HG03442 (cell line): Measurements from ENCODE around the gene DSP.

ENCODE experiments used
- ATAC-seq: cut with Tn5 transposase; IDR thresholded peaks from one replicate; pipeline ENCODE4 v1.9.1; 2021; ENCODE audit warnings: mild to moderate bottlenecking, moderate library complexity; ENCODE audit not compliant: unreplicated experiment

DSP gene

GRCh38 chr6:7541175-7542064, at the start of gene DSP:
TSS of gene DSP (plus strand) at chr6:7541671. CDS start at chr6:7541916, 245 bp downstream.
- ATAC-seq, result no peak

- ATAC-seq, result no peak
These were observed 47.6 kb upstream of the DSP start for GRCh38 chr6:7493866-7494265.

GRCh38 chr6:7494638-7495037, 46.8 kb upstream of the DSP start:
- no peak for ATAC-seq

GRCh38 chr6:7496266-7496875, 45.1 kb upstream of the DSP start:
- no peak for ATAC-seq

- no peak for ATAC-seq
These were observed 40.7 kb upstream of the DSP start for GRCh38 chr6:7500752-7501282.

GRCh38 chr6:7502743-7503142, 38.7 kb upstream of the DSP start:
- no peak for ATAC-seq

- no peak for ATAC-seq
These were observed 37.4 kb upstream of the DSP start for GRCh38 chr6:7504041-7504440.

GRCh38 chr6:7505189-7505699, 36.2 kb upstream of the DSP start:
- ATAC-seq, result no peak

- no peak for ATAC-seq
These were observed 33.9 kb upstream of the DSP start for GRCh38 chr6:7507600-7507999.

- no peak for ATAC-seq
These were observed 29.2 kb upstream of the DSP start for GRCh38 chr6:7512320-7512719.

- no peak for ATAC-seq
These were observed 27.9 kb upstream of the DSP start for GRCh38 chr6:7513529-7513928.

GRCh38 chr6:7515363-7515762, 26.1 kb upstream of the DSP start:
- ATAC-seq, result no peak

- no peak for ATAC-seq
These were observed 22.6 kb upstream of the DSP start for GRCh38 chr6:7518877-7519276.

- ATAC-seq, result no peak
These were observed 18.6 kb upstream of the DSP start for GRCh38 chr6:7522873-7523272.

- no peak for ATAC-seq
These were observed 17.5 kb upstream of the DSP start for GRCh38 chr6:7523922-7524321.

GRCh38 chr6:7526755-7527154, 14.7 kb upstream of the DSP start:
- ATAC-seq, result no peak

- ATAC-seq, result no peak
These were observed 12.9 kb upstream of the DSP start for GRCh38 chr6:7528565-7528964.

GRCh38 chr6:7529141-7529540, 12.3 kb upstream of the DSP start:
- ATAC-seq, result no peak

- no peak for ATAC-seq
These were observed 9.2 kb upstream of the DSP start for GRCh38 chr6:7532232-7532631.

- ATAC-seq, result no peak
These were observed 8.7 kb upstream of the DSP start for GRCh38 chr6:7532821-7533220.

- ATAC-seq, result no peak
These were observed 7.3 kb upstream of the DSP start for GRCh38 chr6:7534192-7534591.

GRCh38 chr6:7535498-7535897, 6.0 kb upstream of the DSP start:
- ATAC-seq, result no peak
